ENCODE data around the gene PLP2. TPM values are rescaled to one million over a fixed set of nuclear protein-coding genes. Genes with fewer than 3 reads are reported as not detected.
A peak's percentile ranks its signal among the peaks of the same experiment; 100 is the strongest.
"Not testable (repeated sequence)": the region's sequence is repeated elsewhere in the genome, so short reads cannot be mapped to it uniquely, and the experiment has no call there.

The PLP2 gene
- 1 to 10 TPM; 1.9 to 2.0 TPM for total RNA-seq
- polyA plus RNA-seq (2013, experiment 1 of 2) = 3.4 TPM
- 2.3 TPM for polyA plus RNA-seq (2013, experiment 2 of 2)
- long read RNA-seq, experiment 1, partial matches to known transcripts = 0 of 3 reads
- long read RNA-seq, experiment 1, other reads (novel, unspliced or antisense) = 0 of 3 reads
- long read RNA-seq, experiment 2, partial matches to known transcripts = 0 of 2 reads
- long read RNA-seq, experiment 2, other reads (novel, unspliced or antisense) = 0 of 2 reads
- long read RNA-seq, experiment 3, partial matches to known transcripts = 0 of 2 reads
- long read RNA-seq, experiment 3, other reads (novel, unspliced or antisense) = 0 of 2 reads
- long read RNA-seq, experiment 4, transcript PLP2-202 (5 exons, 1,079 nt) = major isoform, 8 of 9 reads
- long read RNA-seq, experiment 4, partial matches to known transcripts = 0 of 9 reads
- long read RNA-seq, experiment 4, other reads (novel, unspliced or antisense) = 1 of 9 reads

DNA sequence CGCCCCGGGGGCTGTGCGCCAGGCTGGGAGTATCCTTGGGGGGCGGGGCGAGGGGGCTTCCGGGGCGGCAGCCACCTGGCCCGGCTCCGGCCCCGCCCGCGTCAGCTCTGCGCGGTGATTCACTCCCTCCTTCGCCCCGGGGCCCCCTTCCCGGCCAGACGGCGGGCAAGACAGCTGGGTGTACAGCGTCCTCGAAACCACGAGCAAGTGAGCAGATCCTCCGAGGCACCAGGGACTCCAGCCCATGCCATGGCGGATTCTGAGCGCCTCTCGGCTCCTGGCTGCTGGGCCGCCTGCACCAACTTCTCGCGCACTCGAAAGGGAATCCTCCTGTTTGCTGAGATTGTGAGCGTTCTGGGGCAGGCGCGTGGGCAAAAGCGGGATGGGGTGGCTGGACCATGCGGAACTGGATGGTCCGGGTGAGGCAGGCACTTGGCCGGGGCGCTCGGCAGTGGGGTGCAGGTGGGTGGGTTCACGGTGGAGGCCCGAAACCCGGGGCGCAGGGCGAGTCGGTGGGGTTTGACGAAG, at the start of gene PLP2:
Gene PLP2 (plus strand): TSS at position 147 of the 528 bp plus-strand sequence. CDS start 103 bp downstream, at position 250.
- peaks cover 72% of the 10 kb centered on the region for H3K9me3 Mint-ChIP-seq
- DNase-seq = peak; percentile 57
- no peak within 1 kb of the TSS for H3K27ac Mint-ChIP-seq
- peaks cover 50% of the 10 kb centered on the region for H3K27me3 ChIP-seq (ENCODE audit: control insufficient read depth, insufficient read depth, low read length, poor library complexity, severe bottlenecking)
- TF ChIP-seq, protein P1, sequence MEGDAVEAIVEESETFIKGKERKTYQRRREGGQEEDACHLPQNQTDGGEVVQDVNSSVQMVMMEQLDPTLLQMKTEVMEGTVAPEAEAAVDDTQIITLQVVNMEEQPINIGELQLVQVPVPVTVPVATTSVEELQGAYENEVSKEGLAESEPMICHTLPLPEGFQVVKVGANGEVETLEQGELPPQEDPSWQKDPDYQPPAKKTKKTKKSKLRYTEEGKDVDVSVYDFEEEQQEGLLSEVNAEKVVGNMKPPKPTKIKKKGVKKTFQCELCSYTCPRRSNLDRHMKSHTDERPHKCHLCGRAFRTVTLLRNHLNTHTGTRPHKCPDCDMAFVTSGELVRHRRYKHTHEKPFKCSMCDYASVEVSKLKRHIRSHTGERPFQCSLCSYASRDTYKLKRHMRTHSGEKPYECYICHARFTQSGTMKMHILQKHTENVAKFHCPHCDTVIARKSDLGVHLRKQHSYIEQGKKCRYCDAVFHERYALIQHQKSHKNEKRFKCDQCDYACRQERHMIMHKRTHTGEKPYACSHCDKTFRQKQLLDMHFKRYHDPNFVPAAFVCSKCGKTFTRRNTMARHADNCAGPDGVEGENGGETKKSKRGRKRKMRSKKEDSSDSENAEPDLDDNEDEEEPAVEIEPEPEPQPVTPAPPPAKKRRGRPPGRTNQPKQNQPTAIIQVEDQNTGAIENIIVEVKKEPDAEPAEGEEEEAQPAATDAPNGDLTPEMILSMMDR (conservative IDR thresholded peaks at IDR 0.05) = no peak
- 0 to 3% methylated on average over 5 to 46 of the region's 46 CpGs for WGBS, 2 experiments (ENCODE audit: insufficient coverage in 1 of 2, insufficient read length in 1 of 2)
- H3K27ac ChIP-seq (ENCODE audit: low read depth, low read length) = no peak within 1 kb of the TSS
- no peaks in the 10 kb centered on the region for H3K9me3 ChIP-seq (ENCODE audit: control insufficient read depth, low read length)
- no peaks in the 10 kb centered on the region for H3K36me3 ChIP-seq (ENCODE audit: control insufficient read depth, insufficient read depth, low read length)
- H3K4me1 ChIP-seq (ENCODE audit: control insufficient read depth, insufficient read depth, low read length) = no peaks in the 10 kb centered on the region
- peaks cover 19% of the 10 kb centered on the region for H3K36me3 Mint-ChIP-seq (ENCODE audit: low read depth)
- H3K4me3 Mint-ChIP-seq = peak within 1 kb of the TSS; percentile 51
- H3K4me3 ChIP-seq (ENCODE audit: low read length) = peak within 1 kb of the TSS; percentile 40
- H3K27me3 Mint-ChIP-seq (ENCODE audit: insufficient read depth) = peaks cover 54% of the 10 kb centered on the region
- H3K9ac ChIP-seq (ENCODE audit: extremely low read depth, low read length, poor library complexity, severe bottlenecking) = no peak within 1 kb of the TSS
- no peaks in the 10 kb centered on the region for H3K4me1 Mint-ChIP-seq

GRCh38 chrX:49122499-49122898, 49.2 kb upstream of the PLP2 start:
- Mint-ChIP-seq H3K27me3 (ENCODE audit: insufficient read depth) (no peaks in the 10 kb centered on the region), H3K4me3 (peak overlapping the region; percentile 87), H3K36me3 (ENCODE audit: low read depth) (peaks cover 22% of the 10 kb centered on the region), H3K9me3 (peaks cover 58% of the 10 kb centered on the region), H3K4me1 (peaks cover 6% of the 10 kb centered on the region), H3K27ac (peak overlapping the region; percentile 98)
- Histone ChIP-seq H3K27ac (ENCODE audit: low read depth, low read length) (no peak overlapping the region), H3K9me3 (ENCODE audit: control insufficient read depth, low read length) (no peaks in the 10 kb centered on the region), H3K9ac (ENCODE audit: extremely low read depth, low read length, poor library complexity, severe bottlenecking) (peak overlapping the region; percentile 91), H3K4me1 (ENCODE audit: control insufficient read depth, insufficient read depth, low read length) (no peaks in the 10 kb centered on the region), H3K36me3 (ENCODE audit: control insufficient read depth, insufficient read depth, low read length) (peaks cover 9% of the 10 kb centered on the region), H3K4me3 (ENCODE audit: low read length) (peak overlapping the region; percentile 94), H3K27me3 (ENCODE audit: control insufficient read depth, insufficient read depth, low read length, poor library complexity, severe bottlenecking) (no peaks in the 10 kb centered on the region)
- 90% methylated on average over 2 of the region's 5 CpGs; no CpG with 5 or more reads in 1 of the 2 experiments for WGBS, 2 experiments (ENCODE audit: insufficient coverage in 1 of 2, insufficient read length in 1 of 2)
- no peak for DNase-seq
- TF ChIP-seq, protein P1 (conservative IDR thresholded peaks at IDR 0.05) = no peak

DNA sequence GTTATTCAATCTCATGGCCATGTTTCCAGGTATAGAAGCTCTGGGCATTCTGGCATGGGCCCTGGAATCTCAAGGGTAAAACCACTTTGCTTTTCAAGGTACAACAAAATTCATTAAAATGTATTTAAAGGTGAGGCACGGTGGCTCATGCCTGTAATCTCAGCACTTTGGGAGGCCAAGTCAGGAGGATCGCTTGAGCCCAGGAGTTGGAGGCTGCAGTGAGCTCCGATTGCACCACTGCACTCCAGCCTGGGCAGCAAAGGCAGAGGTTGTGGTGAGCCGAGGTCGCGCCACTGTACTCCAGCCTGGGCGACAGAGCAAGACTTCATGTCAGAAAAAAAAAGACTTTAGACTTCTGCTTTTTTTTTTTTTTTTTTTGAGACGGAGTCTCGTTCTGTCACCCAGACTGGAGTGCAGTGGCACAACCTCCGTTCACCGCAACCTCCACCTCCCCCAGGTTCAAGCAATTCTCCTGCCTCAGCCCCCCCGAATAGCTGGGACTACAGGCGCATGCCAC, 43.9 kb upstream of the PLP2 start:
- 79% methylated on average over 10 of the region's 13 CpGs; no CpG with 5 or more reads in 1 of the 2 experiments for WGBS, 2 experiments (ENCODE audit: insufficient coverage in 1 of 2, insufficient read length in 1 of 2)
- not testable (repeated sequence) for H3K27me3 Mint-ChIP-seq (ENCODE audit: insufficient read depth); DNase-seq; H3K4me1 Mint-ChIP-seq; H3K9me3 ChIP-seq (ENCODE audit: control insufficient read depth, low read length); H3K4me3 Mint-ChIP-seq; H3K36me3 ChIP-seq (ENCODE audit: control insufficient read depth, insufficient read depth, low read length); H3K4me1 ChIP-seq (ENCODE audit: control insufficient read depth, insufficient read depth, low read length); H3K9ac ChIP-seq (ENCODE audit: extremely low read depth, low read length, poor library complexity, severe bottlenecking); H3K27me3 ChIP-seq (ENCODE audit: control insufficient read depth, insufficient read depth, low read length, poor library complexity, severe bottlenecking); H3K4me3 ChIP-seq (ENCODE audit: low read length); H3K36me3 Mint-ChIP-seq (ENCODE audit: low read depth); H3K27ac Mint-ChIP-seq; H3K27ac ChIP-seq (ENCODE audit: low read depth, low read length)
- peaks cover 41% of the 10 kb centered on the region for H3K9me3 Mint-ChIP-seq

All from endodermal cell (in vitro differentiated cells).